H9 (cell line): Measurements from ENCODE around the gene P3R3URF. TPM values are rescaled to one million over a fixed set of nuclear protein-coding genes. Genes with fewer than 3 reads are reported as not detected.

ENCODE experiments used
- DNase-seq: peaks from one replicate; pipeline ENCODE4 v3.0.0-alpha.2; 2017
- H2AFZ ChIP-seq: one replicate; pipeline ENCODE4 v1.6.1; 2013; ENCODE audit warnings: mild to moderate bottlenecking, low read length, control low read depth, moderate library complexity
- H2AK5ac ChIP-seq: 2 replicates; pipeline ENCODE4 v1.6.1; 2013; ENCODE audit warnings: low read length, control low read depth, mixed read lengths; ENCODE audit not compliant: insufficient read length
- H2BK120ac ChIP-seq: one replicate; pipeline ENCODE4 v1.6.1; 2013; ENCODE audit warnings: low read depth, mild to moderate bottlenecking, low read length, control low read depth, inconsistent platforms; ENCODE audit not compliant: poor library complexity, severe bottlenecking
- H2BK12ac ChIP-seq: 2 replicates; pipeline ENCODE4 v1.6.1; 2013; ENCODE audit warnings: low read length, control low read depth, mixed read lengths, low read depth; ENCODE audit not compliant: insufficient read length
- H2BK15ac ChIP-seq: 2 replicates; pipeline ENCODE4 v1.6.1; 2013; ENCODE audit warnings: low read depth, low read length, control low read depth
- H2BK20ac ChIP-seq: one replicate; pipeline ENCODE4 v1.6.1; 2013; ENCODE audit warnings: low read depth, mild to moderate bottlenecking, low read length, control low read depth, inconsistent platforms; ENCODE audit not compliant: poor library complexity, severe bottlenecking
- H2BK5ac ChIP-seq: 2 replicates; pipeline ENCODE4 v1.6.1; 2013; ENCODE audit warnings: low read length, control low read depth, mixed read lengths; ENCODE audit not compliant: insufficient read length
- H3K14ac ChIP-seq: 2 replicates; pipeline ENCODE4 v1.6.1; 2013; ENCODE audit warnings: low read length, control low read depth; ENCODE audit not compliant: insufficient read depth
- H3K18ac ChIP-seq: 2 replicates; pipeline ENCODE4 v1.6.1; 2013; ENCODE audit warnings: low read depth, mild to moderate bottlenecking, mixed read lengths, low read length, control low read depth; ENCODE audit not compliant: insufficient read length
- H3K23ac ChIP-seq: 2 replicates; pipeline ENCODE4 v1.6.1; 2013; ENCODE audit warnings: low read length, control low read depth, mixed read lengths, low read depth; ENCODE audit not compliant: insufficient read length
- H3K23me2 ChIP-seq: 2 replicates; pipeline ENCODE4 v1.6.1; 2013; ENCODE audit warnings: low read depth, mild to moderate bottlenecking, mixed read lengths, low read length, control low read depth; ENCODE audit not compliant: insufficient read length, poor library complexity, severe bottlenecking
- H3K27ac ChIP-seq: 2 replicates; pipeline ENCODE4 v1.5.1; 2013; ENCODE audit warnings: low read length, control low read depth, mixed read lengths, low read depth; ENCODE audit not compliant: insufficient read length
- H3K27me3 ChIP-seq: 2 replicates; pipeline ENCODE4 v1.6.1; 2013; ENCODE audit warnings: low read length, control low read depth, inconsistent platforms; ENCODE audit not compliant: insufficient read depth
- H3K4ac ChIP-seq: 2 replicates; pipeline ENCODE4 v1.6.1; 2013; ENCODE audit warnings: low read depth, mild to moderate bottlenecking, control low read depth, inconsistent platforms, low read length, moderate library complexity
- H3K4me1 ChIP-seq: 2 replicates; pipeline ENCODE4 v1.6.1; 2013; ENCODE audit warnings: low read length, control low read depth, inconsistent platforms; ENCODE audit not compliant: insufficient read depth
- H3K4me2 ChIP-seq: 2 replicates; pipeline ENCODE4 v1.6.1; 2013; ENCODE audit warnings: low read length, control low read depth, mixed read lengths; ENCODE audit not compliant: insufficient read length, insufficient read depth
- H3K56ac ChIP-seq: 2 replicates; pipeline ENCODE4 v1.6.1; 2013; ENCODE audit warnings: low read depth, mild to moderate bottlenecking, mixed read lengths, low read length, control low read depth; ENCODE audit not compliant: insufficient read length
- H3K79me1 ChIP-seq: 2 replicates; pipeline ENCODE4 v1.6.1; 2013; ENCODE audit warnings: low read depth, mild to moderate bottlenecking, moderate library complexity, low read length, control low read depth, inconsistent platforms; ENCODE audit not compliant: insufficient read depth, poor library complexity, severe bottlenecking
- H3K79me2 ChIP-seq: 2 replicates; pipeline ENCODE4 v1.6.1; 2013; ENCODE audit warnings: low read length, control low read depth, inconsistent platforms; ENCODE audit not compliant: insufficient read depth
- H3K9ac ChIP-seq: 2 replicates; pipeline ENCODE4 v1.6.1; 2013; ENCODE audit warnings: low read length, control low read depth, mixed read lengths; ENCODE audit not compliant: insufficient read length; ENCODE audit errors: extremely low read depth
- H3K9me3 ChIP-seq: one replicate; pipeline ENCODE4 v1.6.1; 2013; ENCODE audit warnings: low read depth, low read length, inconsistent platforms; ENCODE audit not compliant: control insufficient read depth
- H3T11ph ChIP-seq: one replicate; pipeline ENCODE4 v1.6.1; 2013; ENCODE audit warnings: mild to moderate bottlenecking, low read length, control low read depth, inconsistent platforms
- H4K20me1 ChIP-seq: one replicate; pipeline ENCODE4 v1.6.1; 2013; ENCODE audit not compliant: control insufficient read depth, insufficient read length, insufficient read depth
- H4K5ac ChIP-seq: 2 replicates; pipeline ENCODE4 v1.6.1; 2013; ENCODE audit warnings: low read depth, mild to moderate bottlenecking, mixed read lengths, low read length, control low read depth; ENCODE audit not compliant: insufficient read length
- H4K8ac ChIP-seq: replicated peaks from 2 replicates; pipeline ENCODE4 v1.6.1; 2013; ENCODE audit warnings: low read length, control low read depth, mixed read lengths, low read depth; ENCODE audit not compliant: insufficient read length
- H4K91ac ChIP-seq: 2 replicates; pipeline ENCODE4 v1.6.1; 2013; ENCODE audit warnings: low read depth, mild to moderate bottlenecking, moderate library complexity, mixed read lengths, low read length, control low read depth; ENCODE audit not compliant: insufficient read length
- H3K27ac Mint-ChIP-seq, 3 experiments: 2 replicates in 2 of 3; 3 replicates in 1 of 3; pipeline ENCODE4 v1.8.0; 2020 to 2021; ENCODE audit warnings: mixed read lengths in 3 of 3, mild to moderate bottlenecking in 1 of 3, moderate library complexity in 1 of 3
- H3K27me3 Mint-ChIP-seq: 2 replicates; pipeline ENCODE4 v1.8.0; 2021; ENCODE audit warnings: low read depth, mild to moderate bottlenecking, moderate library complexity, mixed read lengths
- H3K36me3 Mint-ChIP-seq, 3 experiments: 2 replicates in 2 of 3; 3 replicates in 1 of 3; pipeline ENCODE4 v1.8.0; 2020 to 2021; ENCODE audit warnings: low read depth in 3 of 3, mixed read lengths in 3 of 3; ENCODE audit not compliant: insufficient read depth in 1 of 3
- H3K4me1 Mint-ChIP-seq, 2 experiments: 2 replicates each; pipeline ENCODE4 v1.8.0; 2020; ENCODE audit warnings: mixed read lengths in 2 of 2
- H3K4me3 Mint-ChIP-seq, 2 experiments: 2 replicates in 1 of 2; 3 replicates in 1 of 2; pipeline ENCODE4 v1.8.0; 2020 to 2021; ENCODE audit warnings: mild to moderate bottlenecking in 2 of 2, mixed read lengths in 2 of 2, moderate library complexity in 1 of 2
- H3K9me3 Mint-ChIP-seq, 2 experiments: 2 replicates in 1 of 2; 3 replicates in 1 of 2; pipeline ENCODE4 v1.8.0; 2020; ENCODE audit warnings: mild to moderate bottlenecking in 2 of 2, mixed read lengths in 2 of 2, moderate library complexity in 1 of 2
- WGBS: extraction: QIAGEN DNeasy Blood & Tissue Kit; methylation state at CpG from one replicate; pipeline ENCODE4 v1.1.7; 2013; ENCODE audit warnings: missing lambda C conversion rate, low lambda C conversion rate, mixed read lengths; ENCODE audit not compliant: insufficient read length; ENCODE audit errors: extremely low coverage; 5-methylcytosine and 5-hydroxymethylcytosine counted together
- total RNA-seq: library from RNA; stranded (reverse); gene quantifications from 2 replicates; pipeline ENCODE4 v1.2.1, GENCODE V29; 2021
- TF ChIP-seq, protein P1 (sequence below): fragments of 200-600 bp; sonication (generic); conservative IDR thresholded peaks from 3 replicates; pipeline ENCODE4 v1.8.0; 2021; ENCODE audit warnings: antibody characterized with exemption, mild to moderate bottlenecking

P3R3URF gene
- total RNA-seq, 1 experiment from 2014 or later, result not detected

DNA sequence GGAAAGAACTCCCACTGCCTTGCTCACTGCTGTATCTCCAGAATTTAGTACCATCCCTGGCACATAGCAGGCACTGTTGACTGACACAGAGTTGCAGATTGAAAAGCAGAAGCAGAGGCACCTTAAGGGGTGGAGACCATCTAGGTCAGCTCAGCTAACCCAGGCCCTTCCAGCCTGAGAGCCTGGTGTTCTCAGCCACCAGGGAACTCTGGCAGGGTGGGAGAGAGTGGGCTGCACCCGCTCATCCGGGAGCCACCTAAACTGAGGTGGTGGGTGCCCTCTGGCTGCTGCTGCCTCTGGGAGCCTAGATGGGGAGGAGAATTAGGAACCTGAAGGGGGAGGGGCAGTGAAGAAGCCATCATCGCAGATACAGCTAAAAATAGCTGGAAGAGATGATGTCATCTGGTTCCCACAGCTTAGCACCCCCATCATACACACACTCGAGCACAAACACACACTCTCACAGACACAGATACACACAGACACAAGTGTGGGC, 2.9 kb downstream of the P3R3URF start:
- Histone ChIP-seq H3T11ph (no peak overlapping the region), H2AFZ (no peak overlapping the region), H4K8ac (no peak overlapping the region), H3K14ac (no peak overlapping the region; the same call in 1 of the 2 replicates), H3K4me2 (no peak overlapping the region), H3K56ac (no peak overlapping the region), H3K79me1 (no peaks in the 10 kb centered on the region), H2BK120ac (no peak overlapping the region), H2BK20ac (no peak overlapping the region), H2AK5ac (no peak overlapping the region), H3K9me3 (no peaks in the 10 kb centered on the region), H3K27ac (no peak overlapping the region), H3K9ac (no peak overlapping the region), H2BK5ac (no peak overlapping the region), H3K79me2 (no peaks in the 10 kb centered on the region), H3K18ac (no peak overlapping the region), H3K4me1 (peaks cover 12% of the 10 kb centered on the region; the same call in 1 of the 2 replicates), H3K4ac (no peak overlapping the region), H2BK15ac (no peak overlapping the region), H3K23ac (no peak overlapping the region), H2BK12ac (no peak overlapping the region), H4K20me1 (no peaks in the 10 kb centered on the region), H4K5ac (no peak overlapping the region), H3K27me3 (no peaks in the 10 kb centered on the region; the same call in 1 of the 2 replicates), H4K91ac (no peak overlapping the region), H3K23me2 (no peaks in the 10 kb centered on the region)
- H3K9me3 Mint-ChIP-seq, result no peaks in the 10 kb centered on the region; a peak in 1 of 5 replicates
- H3K36me3 Mint-ChIP-seq, result no peaks in the 10 kb centered on the region
- peaks cover 6 to 11% of the 10 kb centered on the region in 2 experiments for H3K4me1 Mint-ChIP-seq
- no CpG with 5 or more reads among the region's 4 CpGs for WGBS
- H3K27me3 Mint-ChIP-seq, result peaks cover 29% of the 10 kb centered on the region
- H3K27ac Mint-ChIP-seq, result no peak overlapping the region
- TF ChIP-seq, protein P1, sequence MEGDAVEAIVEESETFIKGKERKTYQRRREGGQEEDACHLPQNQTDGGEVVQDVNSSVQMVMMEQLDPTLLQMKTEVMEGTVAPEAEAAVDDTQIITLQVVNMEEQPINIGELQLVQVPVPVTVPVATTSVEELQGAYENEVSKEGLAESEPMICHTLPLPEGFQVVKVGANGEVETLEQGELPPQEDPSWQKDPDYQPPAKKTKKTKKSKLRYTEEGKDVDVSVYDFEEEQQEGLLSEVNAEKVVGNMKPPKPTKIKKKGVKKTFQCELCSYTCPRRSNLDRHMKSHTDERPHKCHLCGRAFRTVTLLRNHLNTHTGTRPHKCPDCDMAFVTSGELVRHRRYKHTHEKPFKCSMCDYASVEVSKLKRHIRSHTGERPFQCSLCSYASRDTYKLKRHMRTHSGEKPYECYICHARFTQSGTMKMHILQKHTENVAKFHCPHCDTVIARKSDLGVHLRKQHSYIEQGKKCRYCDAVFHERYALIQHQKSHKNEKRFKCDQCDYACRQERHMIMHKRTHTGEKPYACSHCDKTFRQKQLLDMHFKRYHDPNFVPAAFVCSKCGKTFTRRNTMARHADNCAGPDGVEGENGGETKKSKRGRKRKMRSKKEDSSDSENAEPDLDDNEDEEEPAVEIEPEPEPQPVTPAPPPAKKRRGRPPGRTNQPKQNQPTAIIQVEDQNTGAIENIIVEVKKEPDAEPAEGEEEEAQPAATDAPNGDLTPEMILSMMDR, result no peak
- H3K4me3 Mint-ChIP-seq, result no peak overlapping the region
- no peak for DNase-seq
